Neural cell (in vitro differentiated cells): ENCODE measurements around the gene MANBA. TPM values are rescaled to one million over a fixed set of nuclear protein-coding genes. Genes with fewer than 3 reads are reported as not detected.

Experiments
- H2AFZ ChIP-seq: fragments of 200-600, 300-800 bp; sonication (generic), shearing (Covaris generic); 2 replicates; pipeline ENCODE4 v1.6.0; 2014; ENCODE audit warnings: low read depth, mild to moderate bottlenecking, antibody characterized with exemption, low read length, moderate library complexity
- H3F3A ChIP-seq: fragments of 200-600 bp; shearing (Covaris generic); 2 replicates; pipeline ENCODE4 v1.6.1; 2016; ENCODE audit warnings: mild to moderate bottlenecking, moderate library complexity, mixed read lengths, antibody characterized with exemption, low read length; ENCODE audit not compliant: insufficient read depth, poor library complexity, severe bottlenecking
- H3K27ac ChIP-seq: fragments of 200-600, 300-800 bp; sonication (generic), shearing (Covaris generic); 2 replicates; pipeline ENCODE4 v1.5.1; 2014; ENCODE audit warnings: mild to moderate bottlenecking, low read length, moderate library complexity
- H3K27me3 ChIP-seq: fragments of 300-800, 200-600 bp; sonication (generic), shearing (Covaris generic); 2 replicates; pipeline ENCODE4 v1.6.0; 2014; ENCODE audit warnings: mild to moderate bottlenecking, low read depth, low read length, moderate library complexity; ENCODE audit not compliant: insufficient read depth
- H3K36me3 ChIP-seq: fragments of 300-800, 200-600 bp; sonication (generic), shearing (Covaris generic); 2 replicates; pipeline ENCODE4 v1.5.1; 2014; ENCODE audit warnings: mild to moderate bottlenecking, antibody characterized with exemption, low read length, moderate library complexity; ENCODE audit not compliant: insufficient read depth
- H3K4me2 ChIP-seq: fragments of 300-800, 200-600 bp; sonication (generic), shearing (Covaris generic); 2 replicates; pipeline ENCODE4 v1.6.0; 2014; ENCODE audit warnings: mild to moderate bottlenecking, low read length
- H3K4me3 ChIP-seq: fragments of 300-800, 200-600 bp; sonication (generic), shearing (Covaris generic); 2 replicates; pipeline ENCODE4 v1.5.1; 2014; ENCODE audit warnings: mild to moderate bottlenecking, low read length, moderate library complexity
- H3K79me2 ChIP-seq: fragments of 200-600 bp; shearing (Covaris generic); replicated peaks from 2 replicates; pipeline ENCODE4 v1.6.0; 2014; ENCODE audit warnings: mild to moderate bottlenecking, low read length, moderate library complexity; ENCODE audit not compliant: insufficient read depth
- H3K9ac ChIP-seq: fragments of 300-800, 200-600 bp; sonication (generic), shearing (Covaris generic); 2 replicates; pipeline ENCODE4 v1.6.1; 2016; ENCODE audit warnings: mild to moderate bottlenecking, low read length, mixed read lengths
- H3K9me2 ChIP-seq: fragments of 200-600 bp; shearing (Covaris generic); 2 replicates; pipeline ENCODE4 v1.6.1; 2016; ENCODE audit warnings: mild to moderate bottlenecking, low read length, mixed read lengths; ENCODE audit not compliant: insufficient read depth
- H3K9me3 ChIP-seq: fragments of 200-600, 300-800 bp; sonication (generic), shearing (Covaris generic); 2 replicates; pipeline ENCODE4 v1.6.1; 2016; ENCODE audit warnings: mild to moderate bottlenecking, mixed run types, low read length, moderate library complexity, mixed read lengths
- H4K20me1 ChIP-seq: fragments of 200-600 bp; shearing (Covaris generic); 2 replicates; pipeline ENCODE4 v1.6.1; 2016; ENCODE audit warnings: mild to moderate bottlenecking, mixed run types; ENCODE audit not compliant: insufficient read depth
- CTCF ChIP-seq: fragments of 450-650 bp; IDR thresholded peaks from 2 replicates; pipeline ENCODE4 v1.5.1; 2014; ENCODE audit warnings: antibody characterized with exemption, mild to moderate bottlenecking, moderate library complexity; ENCODE audit not compliant: poor library complexity, severe bottlenecking
- EP300 ChIP-seq: fragments of 450-650 bp; conservative IDR thresholded peaks from 2 replicates; pipeline ENCODE4 v1.6.1; 2014; ENCODE audit warnings: antibody characterized with exemption, mild to moderate bottlenecking, moderate library complexity; ENCODE audit not compliant: poor library complexity, severe bottlenecking
- EZH2 ChIP-seq: fragments of 200-600, 300-800 bp; shearing (Covaris generic), sonication (generic); IDR thresholded peaks from 2 replicates; pipeline ENCODE4 v1.6.1; 2014; ENCODE audit warnings: antibody characterized with exemption, low read length, borderline replicate concordance, mild to moderate bottlenecking; ENCODE audit not compliant: insufficient read depth, poor library complexity, severe bottlenecking
- MXI1 ChIP-seq: fragments of 450-650 bp; conservative IDR thresholded peaks from 2 replicates; pipeline ENCODE4 v1.6.1; 2014; ENCODE audit warnings: antibody characterized with exemption, mild to moderate bottlenecking; ENCODE audit not compliant: poor library complexity, severe bottlenecking
- POLR2AphosphoS5 ChIP-seq: IDR thresholded peaks from 2 replicates; pipeline ENCODE4 v1.6.1; 2012
- RAD21 ChIP-seq: fragments of 450-650 bp; conservative IDR thresholded peaks from 2 replicates; pipeline ENCODE4 v1.6.1; 2014; ENCODE audit warnings: antibody characterized with exemption, mild to moderate bottlenecking, moderate library complexity
- REST ChIP-seq: IDR thresholded peaks from 2 replicates; pipeline ENCODE4 v1.6.1; 2012; ENCODE audit warnings: borderline replicate concordance
- SMC3 ChIP-seq: fragments of 450-650 bp; conservative IDR thresholded peaks from 2 replicates; pipeline ENCODE4 v1.6.1; 2014; ENCODE audit warnings: antibody characterized with exemption, mild to moderate bottlenecking, moderate library complexity; ENCODE audit not compliant: poor library complexity
- TAF1 ChIP-seq: IDR thresholded peaks from 2 replicates; pipeline ENCODE4 v1.6.1; 2012; ENCODE audit warnings: low read depth
- polyA plus RNA-seq: library from polyadenylated mRNA; depleted of rRNA; stranded (reverse); fragments of >200 nt; gene quantifications from 2 replicates; pipeline ENCODE4 v1.2.3, GENCODE V29; 2014

Gene MANBA
- polyA plus RNA-seq, 1 donor from 2014 or later: 43.8 TPM

GRCh38 chr4:102639598-102639997 lies 121.2 kb downstream of the MANBA start:
- H3F3A ChIP-seq: no peaks in the 10 kb centered on the region
- H3K36me3 ChIP-seq: no peaks in the 10 kb centered on the region
- H3K9me3 ChIP-seq: no peaks in the 10 kb centered on the region
- H3K4me2 ChIP-seq: no peak overlapping the region
- H3K27ac ChIP-seq: no peak overlapping the region
- no peak overlapping the region for H3K4me3 ChIP-seq
- no peak overlapping the region for H2AFZ ChIP-seq
- TF ChIP-seq REST (no peak), TAF1 (no peak), POLR2AphosphoS5 (no peak), CTCF (no peak), EP300 (no peak), RAD21 (no peak), EZH2 (no peak), SMC3 (no peak), MXI1 (no peak)
- no peaks in the 10 kb centered on the region for H3K27me3 ChIP-seq
- H3K9ac ChIP-seq: no peak overlapping the region
- H3K9me2 ChIP-seq: no peaks in the 10 kb centered on the region
- no peaks in the 10 kb centered on the region for H4K20me1 ChIP-seq
- H3K79me2 ChIP-seq: no peaks in the 10 kb centered on the region

GRCh38 chr4:102638621-102639020 lies 122.1 kb downstream of the MANBA start:
- Histone ChIP-seq H3K4me3 (no peak overlapping the region), H3K36me3 (no peaks in the 10 kb centered on the region), H3K9me3 (no peaks in the 10 kb centered on the region), H2AFZ (no peak overlapping the region), H3K4me2 (no peak overlapping the region), H4K20me1 (no peaks in the 10 kb centered on the region), H3K9me2 (no peaks in the 10 kb centered on the region), H3K27ac (no peak overlapping the region), H3K27me3 (no peaks in the 10 kb centered on the region), H3K79me2 (no peaks in the 10 kb centered on the region), H3K9ac (no peak overlapping the region), H3F3A (no peaks in the 10 kb centered on the region)
- TF ChIP-seq EZH2 (no peak), MXI1 (no peak), RAD21 (no peak), TAF1 (no peak), EP300 (no peak), CTCF (no peak), REST (no peak), POLR2AphosphoS5 (no peak)
